Glutamatergic neuron (in vitro differentiated cells): ENCODE measurements around the gene ALDH8A1. TPM values are rescaled to one million over a fixed set of nuclear protein-coding genes. Genes with fewer than 3 reads are reported as not detected.

Source experiments
- DNase-seq: peaks from one replicate; pipeline ENCODE4 v3.0.0; 2022
- H3K27ac Mint-ChIP-seq: one replicate; pipeline ENCODE4 v1.8.0; 2020; ENCODE audit warnings: mild to moderate bottlenecking, mixed read lengths, inconsistent platforms; ENCODE audit not compliant: unreplicated experiment
- H3K27me3 Mint-ChIP-seq: one replicate; pipeline ENCODE4 v1.8.0; 2020; ENCODE audit warnings: mild to moderate bottlenecking, moderate library complexity, mixed read lengths, inconsistent platforms; ENCODE audit not compliant: unreplicated experiment
- H3K36me3 Mint-ChIP-seq: one replicate; pipeline ENCODE4 v1.8.0; 2020; ENCODE audit warnings: mild to moderate bottlenecking, mixed read lengths, inconsistent platforms; ENCODE audit not compliant: unreplicated experiment
- H3K4me1 Mint-ChIP-seq: one replicate; pipeline ENCODE4 v1.8.0; 2020; ENCODE audit warnings: mild to moderate bottlenecking, low read depth, mixed read lengths, inconsistent platforms; ENCODE audit not compliant: unreplicated experiment
- H3K4me3 Mint-ChIP-seq: one replicate; pipeline ENCODE4 v1.8.0; 2020; ENCODE audit warnings: mild to moderate bottlenecking, mixed read lengths, inconsistent platforms; ENCODE audit not compliant: unreplicated experiment
- H3K9me3 Mint-ChIP-seq: one replicate; pipeline ENCODE4 v1.8.0; 2020; ENCODE audit warnings: mild to moderate bottlenecking, moderate library complexity, mixed read lengths, inconsistent platforms; ENCODE audit not compliant: unreplicated experiment
- total RNA-seq: library from RNA; stranded (reverse); fragmentation: NEBNext Ultra II Directional; extraction: Animal tissue kit (Norgen Biotek cat#: 25700); gene quantifications from one replicate; pipeline ENCODE4 v1.2.1, GENCODE V29; 2021; ENCODE audit not compliant: unreplicated experiment
- TF ChIP-seq, protein P1 (sequence below): fragments of 200-600 bp; sonication (generic); IDR thresholded peaks from one replicate; pipeline ENCODE4 v1.5.0; 2021; ENCODE audit not compliant: partially characterized antibody, unreplicated experiment

The ALDH8A1 gene
- total RNA-seq, 1 donor from 2014 or later, result 1.8 TPM

DNA sequence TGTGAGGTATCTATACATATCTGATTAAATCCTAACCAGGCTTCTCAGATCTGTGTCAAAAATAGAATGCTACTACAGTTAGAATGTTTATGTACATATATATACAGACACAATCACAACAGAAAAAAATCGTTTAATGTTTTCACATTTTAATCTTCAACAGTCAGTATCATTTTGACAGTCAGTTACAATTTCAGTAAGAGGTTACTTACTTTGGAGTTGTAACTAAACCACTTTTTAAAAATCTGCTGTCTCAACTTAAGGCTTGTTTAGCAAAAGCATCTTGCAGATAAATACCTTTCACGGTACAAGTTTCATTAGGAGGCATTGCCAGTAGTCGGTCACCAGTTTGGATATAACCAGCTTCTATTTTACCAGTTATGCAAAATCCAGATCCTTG is 32.3 kb upstream of the ALDH8A1 start:
- H3K4me3 Mint-ChIP-seq, result no peak overlapping the region
- H3K9me3 Mint-ChIP-seq, result no peaks in the 10 kb centered on the region
- no peak overlapping the region for H3K27ac Mint-ChIP-seq
- TF ChIP-seq, protein P1, sequence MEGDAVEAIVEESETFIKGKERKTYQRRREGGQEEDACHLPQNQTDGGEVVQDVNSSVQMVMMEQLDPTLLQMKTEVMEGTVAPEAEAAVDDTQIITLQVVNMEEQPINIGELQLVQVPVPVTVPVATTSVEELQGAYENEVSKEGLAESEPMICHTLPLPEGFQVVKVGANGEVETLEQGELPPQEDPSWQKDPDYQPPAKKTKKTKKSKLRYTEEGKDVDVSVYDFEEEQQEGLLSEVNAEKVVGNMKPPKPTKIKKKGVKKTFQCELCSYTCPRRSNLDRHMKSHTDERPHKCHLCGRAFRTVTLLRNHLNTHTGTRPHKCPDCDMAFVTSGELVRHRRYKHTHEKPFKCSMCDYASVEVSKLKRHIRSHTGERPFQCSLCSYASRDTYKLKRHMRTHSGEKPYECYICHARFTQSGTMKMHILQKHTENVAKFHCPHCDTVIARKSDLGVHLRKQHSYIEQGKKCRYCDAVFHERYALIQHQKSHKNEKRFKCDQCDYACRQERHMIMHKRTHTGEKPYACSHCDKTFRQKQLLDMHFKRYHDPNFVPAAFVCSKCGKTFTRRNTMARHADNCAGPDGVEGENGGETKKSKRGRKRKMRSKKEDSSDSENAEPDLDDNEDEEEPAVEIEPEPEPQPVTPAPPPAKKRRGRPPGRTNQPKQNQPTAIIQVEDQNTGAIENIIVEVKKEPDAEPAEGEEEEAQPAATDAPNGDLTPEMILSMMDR, result no peak
- H3K36me3 Mint-ChIP-seq, result no peaks in the 10 kb centered on the region
- H3K4me1 Mint-ChIP-seq, result no peaks in the 10 kb centered on the region
- no peak for DNase-seq
- no peaks in the 10 kb centered on the region for H3K27me3 Mint-ChIP-seq

DNA sequence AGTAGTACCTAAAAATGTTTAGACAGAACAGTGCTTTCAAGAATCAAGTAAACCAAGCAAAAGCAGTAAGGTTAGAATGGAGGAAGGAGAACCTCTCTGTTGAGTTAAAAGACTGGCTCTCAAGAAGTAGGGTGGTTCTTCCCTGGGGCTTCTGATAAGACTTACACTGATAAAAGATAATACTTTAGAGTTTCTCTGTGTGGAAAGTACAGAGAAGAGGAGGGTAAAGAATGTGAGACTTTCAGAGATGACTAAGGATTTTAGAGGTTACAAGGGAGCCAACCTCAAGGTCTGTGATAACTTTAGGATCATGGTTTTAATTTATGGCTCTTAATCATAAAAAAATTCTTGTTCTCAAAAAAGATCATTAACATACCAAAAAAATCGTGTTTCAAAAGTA is 30.9 kb upstream of the ALDH8A1 start:
- no peak overlapping the region for H3K4me3 Mint-ChIP-seq
- H3K27me3 Mint-ChIP-seq, result no peaks in the 10 kb centered on the region
- DNase-seq, result no peak
- TF ChIP-seq, protein P1, result no peak
- H3K27ac Mint-ChIP-seq, result no peak overlapping the region
- H3K36me3 Mint-ChIP-seq, result no peaks in the 10 kb centered on the region
- no peaks in the 10 kb centered on the region for H3K4me1 Mint-ChIP-seq
- no peaks in the 10 kb centered on the region for H3K9me3 Mint-ChIP-seq

DNA sequence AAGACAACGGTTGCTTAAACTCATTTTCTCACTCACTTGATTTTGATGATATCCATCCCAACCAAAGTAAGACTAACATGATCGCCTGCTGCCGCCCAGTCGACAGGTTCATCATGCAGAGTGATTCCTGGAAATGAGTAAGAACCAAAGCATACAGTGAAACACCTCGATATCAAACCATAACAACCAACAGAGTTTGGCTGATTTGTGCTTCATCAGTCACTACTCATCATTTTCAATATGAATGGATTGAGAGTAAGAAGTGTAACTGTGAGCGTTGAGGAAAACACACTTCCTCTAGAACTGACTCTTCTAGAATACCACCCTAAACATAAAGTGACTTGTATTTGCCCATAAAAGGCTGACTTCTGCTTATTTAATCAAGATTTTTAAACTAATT is 29.2 kb upstream of the ALDH8A1 start:
- Mint-ChIP-seq H3K27ac (no peak overlapping the region), H3K9me3 (no peaks in the 10 kb centered on the region), H3K4me3 (no peak overlapping the region), H3K4me1 (no peaks in the 10 kb centered on the region), H3K27me3 (no peaks in the 10 kb centered on the region), H3K36me3 (no peaks in the 10 kb centered on the region)
- DNase-seq, result no peak
- TF ChIP-seq, protein P1, result no peak

DNA sequence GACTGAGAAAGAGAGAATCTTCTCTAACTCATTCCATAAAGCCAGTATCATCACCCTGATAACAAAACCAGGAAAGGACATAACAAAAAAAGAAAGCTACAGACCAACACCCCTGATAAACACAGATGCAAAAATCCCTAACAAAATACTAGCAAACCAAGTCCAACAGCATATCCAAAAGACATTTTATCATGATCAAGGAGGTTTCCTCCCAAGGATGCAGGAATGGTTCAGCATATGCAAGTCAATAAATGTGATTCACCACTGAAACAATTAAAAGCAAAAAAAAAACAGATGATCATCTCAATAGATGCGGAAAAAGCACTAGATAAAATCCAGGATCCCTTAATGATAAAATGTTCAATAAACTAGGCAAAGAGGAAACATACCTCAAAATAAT is 24.5 kb upstream of the ALDH8A1 start:
- Mint-ChIP-seq H3K9me3 (no peaks in the 10 kb centered on the region), H3K27ac (no peak overlapping the region), H3K4me1 (no peaks in the 10 kb centered on the region), H3K27me3 (no peaks in the 10 kb centered on the region), H3K4me3 (no peak overlapping the region), H3K36me3 (no peaks in the 10 kb centered on the region)
- DNase-seq, result no peak
- TF ChIP-seq, protein P1, result no peak

DNA sequence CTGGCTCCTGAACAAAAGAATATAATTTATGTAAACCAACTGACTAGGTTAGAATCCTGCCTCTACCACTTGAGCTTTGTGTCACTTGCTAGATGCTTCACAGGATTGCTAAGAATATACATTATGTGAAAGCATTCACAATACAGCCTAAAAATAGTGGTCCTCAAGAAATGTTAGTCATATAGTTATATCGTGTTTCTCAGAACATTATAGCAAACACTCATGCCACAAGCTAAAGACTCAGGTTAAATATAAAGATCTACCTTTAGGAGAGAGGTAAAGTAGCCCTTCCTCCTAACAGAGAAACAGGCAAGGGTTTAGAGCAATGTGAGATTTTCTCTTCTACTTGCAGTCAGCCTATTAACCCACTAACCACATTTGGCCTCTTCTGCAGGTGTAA is 17.8 kb upstream of the ALDH8A1 start:
- H3K27ac Mint-ChIP-seq, result no peak overlapping the region

More for the DNA sequence above, 17.8 kb upstream of the ALDH8A1 start:
- DNase-seq, result no peak
- Mint-ChIP-seq H3K36me3 (no peaks in the 10 kb centered on the region), H3K9me3 (no peaks in the 10 kb centered on the region), H3K4me1 (no peaks in the 10 kb centered on the region), H3K4me3 (no peak overlapping the region), H3K27me3 (no peaks in the 10 kb centered on the region)
- TF ChIP-seq, protein P1, result no peak
